GM10266 (cell line): ENCODE measurements around the gene NRXN3.

Experiments used
- DNase-seq: peaks from one replicate; pipeline ENCODE4 v3.0.0; 2012; ENCODE audit errors: extremely low spot score
- CTCF ChIP-seq: IDR thresholded peaks from 2 replicates; pipeline ENCODE4 v1.5.1; 2012; ENCODE audit warnings: mild to moderate bottlenecking, low read depth; ENCODE audit not compliant: control insufficient read depth, insufficient read depth; ENCODE audit errors: missing control alignments

The NRXN3 gene

GRCh38 chr14:78690836-78691235 lies 520.7 kb downstream of the NRXN3 start:
- no peak for DNase-seq
- TF ChIP-seq CTCF = no peak

GRCh38 chr14:78697341-78697740 lies 527.2 kb downstream of the NRXN3 start:
- peak; percentile 10 for DNase-seq
- TF ChIP-seq CTCF = peak; percentile 44

GRCh38 chr14:78698991-78699390 lies 528.8 kb downstream of the NRXN3 start:
- no peak for TF ChIP-seq CTCF
- no peak for DNase-seq

GRCh38 chr14:78700236-78700635 lies 530.1 kb downstream of the NRXN3 start:
- no peak for DNase-seq
- no peak for TF ChIP-seq CTCF

GRCh38 chr14:78701246-78701645 lies 531.1 kb downstream of the NRXN3 start:
- no peak for TF ChIP-seq CTCF
- DNase-seq = no peak

- no peak for DNase-seq
- no peak for TF ChIP-seq CTCF
Observed at GRCh38 chr14:78704965-78705364, 534.8 kb downstream of the NRXN3 start.

GRCh38 chr14:78705989-78706388 lies 535.8 kb downstream of the NRXN3 start:
- TF ChIP-seq CTCF = no peak
- DNase-seq = no peak
